WTC11 (cell line): ENCODE measurements around the gene SLC10A1. TPM values are rescaled to one million over a fixed set of nuclear protein-coding genes. Genes with fewer than 3 reads are reported as not detected.

Experiments
- ATAC-seq: fragments of 200-7000 bp; cut with Tn5 transposase; 2 replicates; pipeline ENCODE4 v1.10.0; 2021; ENCODE audit warnings: mild to moderate bottlenecking, moderate library complexity
- Bru-seq: library from RNA; stranded (reverse); fragments of 400-500 nt; gene quantifications from one replicate; lab custom pipeline; 2021; lab: Mats Ljungman, UMichigan
- CTCF ChIA-PET: fragments of 300-600 bp; sonication (Branson Sonifier 250); formaldehyde crosslinking; loops from one replicate; lab custom pipeline; 2021; ENCODE audit warnings: antibody characterized with exemption; lab: Charles Lee
- POLR2A ChIA-PET: fragments of 350-600 bp; sonication (Branson Sonifier 250); formaldehyde crosslinking; loops from one replicate; lab custom pipeline; 2021; ENCODE audit warnings: antibody characterized with exemption; lab: Charles Lee
- DNase-seq: peaks from one replicate; pipeline ENCODE4 v3.0.0; 2021; ENCODE audit warnings: low spot score
- H3K27ac Mint-ChIP-seq: 2 replicates; pipeline ENCODE4 v1.8.0; 2021; ENCODE audit warnings: mixed read lengths
- H3K27me3 Mint-ChIP-seq: 2 replicates; pipeline ENCODE4 v1.8.0; 2021; ENCODE audit warnings: low read depth, mild to moderate bottlenecking, moderate library complexity, mixed read lengths
- H3K36me3 Mint-ChIP-seq: 2 replicates; pipeline ENCODE4 v1.8.0; 2021; ENCODE audit warnings: mixed read lengths
- H3K4me1 Mint-ChIP-seq: 2 replicates; pipeline ENCODE4 v1.8.0; 2022; ENCODE audit warnings: mixed read lengths
- H3K4me3 Mint-ChIP-seq: 2 replicates; pipeline ENCODE4 v1.8.0; 2021; ENCODE audit warnings: mild to moderate bottlenecking, moderate library complexity, mixed read lengths
- H3K9me3 Mint-ChIP-seq: 2 replicates; pipeline ENCODE4 v1.8.0; 2021; ENCODE audit warnings: mixed read lengths
- CBFB ChIP-seq: sonication (generic); formaldehyde crosslinking; IDR thresholded peaks from 2 replicates; pipeline ENCODE4 v1.8.1; 2022; ENCODE audit warnings: mild to moderate bottlenecking, low read depth, missing genetic modification reagents
- JUN ChIP-seq: sonication (generic); formaldehyde crosslinking; IDR thresholded peaks from 2 replicates; pipeline ENCODE4 v1.8.0; 2023; ENCODE audit warnings: mild to moderate bottlenecking, missing genetic modification reagents
- MXD4 ChIP-seq: fragments of 250-450 bp; sonication (Bioruptor Pico); IDR thresholded peaks from 2 replicates; pipeline ENCODE4 v1.8.0; 2021; ENCODE audit warnings: mild to moderate bottlenecking, moderate library complexity, borderline replicate concordance
- SMAD4 ChIP-seq: sonication (generic); formaldehyde crosslinking; IDR thresholded peaks from 2 replicates; pipeline ENCODE4 v1.8.0; 2022; ENCODE audit warnings: mild to moderate bottlenecking, missing genetic modification reagents
- TEAD1 ChIP-seq: sonication (generic); formaldehyde crosslinking; IDR thresholded peaks from 2 replicates; pipeline ENCODE4 v1.8.0; 2022; ENCODE audit warnings: mild to moderate bottlenecking, missing genetic modification reagents
- TP53 ChIP-seq: sonication (generic); formaldehyde crosslinking; IDR thresholded peaks from 2 replicates; pipeline ENCODE4 v1.8.1; 2023; ENCODE audit warnings: mild to moderate bottlenecking, missing genetic modification reagents
- ZNF232 ChIP-seq: sonication (generic); formaldehyde crosslinking; IDR thresholded peaks from 2 replicates; pipeline ENCODE4 v1.8.0; 2022; ENCODE audit warnings: mild to moderate bottlenecking, missing genetic modification reagents
- ZNF396 ChIP-seq: fragments of 250-450 bp; sonication (Bioruptor Pico); IDR thresholded peaks from 2 replicates; pipeline ENCODE4 v1.8.0; 2021; ENCODE audit warnings: mild to moderate bottlenecking, moderate library complexity, borderline replicate concordance
- ZNF423 ChIP-seq: fragments of 250-450 bp; sonication (Bioruptor Pico); IDR thresholded peaks from 2 replicates; pipeline ENCODE4 v2.1.2; 2022; ENCODE audit warnings: mild to moderate bottlenecking, moderate library complexity
- ZNF425 ChIP-seq: fragments of 250-450 bp; sonication (Bioruptor Pico); conservative IDR thresholded peaks from 2 replicates; pipeline ENCODE4 v1.9.0; 2021; ENCODE audit warnings: mild to moderate bottlenecking
- ZNF532 ChIP-seq: fragments of 250-450 bp; sonication (Bioruptor Pico); IDR thresholded peaks from 2 replicates; pipeline ENCODE4 v1.9.0; 2021; ENCODE audit warnings: mild to moderate bottlenecking, borderline replicate concordance
- long read RNA-seq, 3 experiments: library from RNA in 1 of 3; library from capped mRNA in 1 of 3; library from polyadenylated mRNA in 1 of 3; unstranded in 2 of 3; stranded (forward) in 1 of 3; transcript quantifications; one replicate each; pipeline ENCODE4 v2.0.0, GENCODE V29; 2021
- total RNA-seq: library from RNA; stranded (reverse); gene quantifications from 3 replicates; pipeline ENCODE4 v1.2.3, GENCODE V29; 2021
- TF ChIP-seq, protein P1 (sequence below): sonication (generic); formaldehyde crosslinking; IDR thresholded peaks from 2 replicates; pipeline ENCODE4 v1.8.1; 2022; ENCODE audit warnings: low read depth, mild to moderate bottlenecking, moderate library complexity, missing genetic modification reagents, borderline replicate concordance
- TF ChIP-seq, protein P2 (sequence below): sonication (generic); formaldehyde crosslinking; IDR thresholded peaks from 2 replicates; pipeline ENCODE4 v1.8.0; 2022; ENCODE audit warnings: missing genetic modification reagents
- TF ChIP-seq, protein P3 (sequence below): sonication (generic); formaldehyde crosslinking; IDR thresholded peaks from 2 replicates; pipeline ENCODE4 v1.8.1; 2022; ENCODE audit warnings: mild to moderate bottlenecking, missing genetic modification reagents, moderate library complexity, borderline replicate concordance
- TF ChIP-seq, protein P4 (sequence below): sonication (generic); formaldehyde crosslinking; IDR thresholded peaks from 2 replicates; pipeline ENCODE4 v1.8.0; 2022; ENCODE audit warnings: mild to moderate bottlenecking, missing genetic modification reagents

The SLC10A1 gene
- total RNA-seq (0.09 TPM in 1 of 3 replicates, not detected in the others), Bru-seq, nascent RNA (percentile 6 among the genes with signal in this experiment)
- long read RNA-seq, experiment 1, partial matches to known transcripts = 0 of 1 reads
- long read RNA-seq, experiment 1, other reads (novel, unspliced or antisense) = 1 of 1 reads
- long read RNA-seq, experiment 2 = 0 reads
- long read RNA-seq, experiment 3 = 0 reads

- no peaks in the 10 kb centered on the region for H3K27me3 Mint-ChIP-seq
- ChIA-PET POLR2A (no interaction called here), CTCF (interaction anchor here (1.1 kb wide), 1 partner anchor 231 kb away, joined by 4 read pairs; no protein-coding TSS in a partner anchor)
- H3K4me1 Mint-ChIP-seq = peaks cover 27% of the 10 kb centered on the region
- peaks cover 4% of the 10 kb centered on the region; the same call in 1 of the 2 replicates for H3K36me3 Mint-ChIP-seq
- ATAC-seq (no peak), DNase-seq (no peak)
- H3K9me3 Mint-ChIP-seq = peaks cover 24% of the 10 kb centered on the region
- H3K27ac Mint-ChIP-seq = no peak within 1 kb of the TSS
- TF ChIP-seq ZNF232 (CRISPR knock-in tag) (no peak), TEAD1 (CRISPR knock-in tag) (no peak), ZNF425 (CRISPR knock-in tag) (no peak), TP53 (CRISPR knock-in tag) (no peak), ZNF532 (CRISPR knock-in tag) (no peak), JUN (CRISPR knock-in tag) (no peak), CBFB (CRISPR knock-in tag) (no peak), SMAD4 (no peak), ZNF423 (CRISPR knock-in tag) (no peak), MXD4 (CRISPR knock-in tag) (no peak), ZNF396 (CRISPR knock-in tag) (no peak)
- TF ChIP-seq, protein P1, sequence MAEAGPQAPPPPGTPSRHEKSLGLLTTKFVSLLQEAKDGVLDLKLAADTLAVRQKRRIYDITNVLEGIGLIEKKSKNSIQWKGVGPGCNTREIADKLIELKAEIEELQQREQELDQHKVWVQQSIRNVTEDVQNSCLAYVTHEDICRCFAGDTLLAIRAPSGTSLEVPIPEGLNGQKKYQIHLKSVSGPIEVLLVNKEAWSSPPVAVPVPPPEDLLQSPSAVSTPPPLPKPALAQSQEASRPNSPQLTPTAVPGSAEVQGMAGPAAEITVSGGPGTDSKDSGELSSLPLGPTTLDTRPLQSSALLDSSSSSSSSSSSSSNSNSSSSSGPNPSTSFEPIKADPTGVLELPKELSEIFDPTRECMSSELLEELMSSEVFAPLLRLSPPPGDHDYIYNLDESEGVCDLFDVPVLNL = no peak
- TF ChIP-seq, protein P2, sequence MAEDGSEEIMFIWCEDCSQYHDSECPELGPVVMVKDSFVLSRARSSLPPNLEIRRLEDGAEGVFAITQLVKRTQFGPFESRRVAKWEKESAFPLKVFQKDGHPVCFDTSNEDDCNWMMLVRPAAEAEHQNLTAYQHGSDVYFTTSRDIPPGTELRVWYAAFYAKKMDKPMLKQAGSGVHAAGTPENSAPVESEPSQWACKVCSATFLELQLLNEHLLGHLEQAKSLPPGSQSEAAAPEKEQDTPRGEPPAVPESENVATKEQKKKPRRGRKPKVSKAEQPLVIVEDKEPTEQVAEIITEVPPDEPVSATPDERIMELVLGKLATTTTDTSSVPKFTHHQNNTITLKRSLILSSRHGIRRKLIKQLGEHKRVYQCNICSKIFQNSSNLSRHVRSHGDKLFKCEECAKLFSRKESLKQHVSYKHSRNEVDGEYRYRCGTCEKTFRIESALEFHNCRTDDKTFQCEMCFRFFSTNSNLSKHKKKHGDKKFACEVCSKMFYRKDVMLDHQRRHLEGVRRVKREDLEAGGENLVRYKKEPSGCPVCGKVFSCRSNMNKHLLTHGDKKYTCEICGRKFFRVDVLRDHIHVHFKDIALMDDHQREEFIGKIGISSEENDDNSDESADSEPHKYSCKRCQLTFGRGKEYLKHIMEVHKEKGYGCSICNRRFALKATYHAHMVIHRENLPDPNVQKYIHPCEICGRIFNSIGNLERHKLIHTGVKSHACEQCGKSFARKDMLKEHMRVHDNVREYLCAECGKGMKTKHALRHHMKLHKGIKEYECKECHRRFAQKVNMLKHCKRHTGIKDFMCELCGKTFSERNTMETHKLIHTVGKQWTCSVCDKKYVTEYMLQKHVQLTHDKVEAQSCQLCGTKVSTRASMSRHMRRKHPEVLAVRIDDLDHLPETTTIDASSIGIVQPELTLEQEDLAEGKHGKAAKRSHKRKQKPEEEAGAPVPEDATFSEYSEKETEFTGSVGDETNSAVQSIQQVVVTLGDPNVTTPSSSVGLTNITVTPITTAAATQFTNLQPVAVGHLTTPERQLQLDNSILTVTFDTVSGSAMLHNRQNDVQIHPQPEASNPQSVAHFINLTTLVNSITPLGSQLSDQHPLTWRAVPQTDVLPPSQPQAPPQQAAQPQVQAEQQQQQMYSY (CRISPR knock-in tag) = no peak
- TF ChIP-seq, protein P3, sequence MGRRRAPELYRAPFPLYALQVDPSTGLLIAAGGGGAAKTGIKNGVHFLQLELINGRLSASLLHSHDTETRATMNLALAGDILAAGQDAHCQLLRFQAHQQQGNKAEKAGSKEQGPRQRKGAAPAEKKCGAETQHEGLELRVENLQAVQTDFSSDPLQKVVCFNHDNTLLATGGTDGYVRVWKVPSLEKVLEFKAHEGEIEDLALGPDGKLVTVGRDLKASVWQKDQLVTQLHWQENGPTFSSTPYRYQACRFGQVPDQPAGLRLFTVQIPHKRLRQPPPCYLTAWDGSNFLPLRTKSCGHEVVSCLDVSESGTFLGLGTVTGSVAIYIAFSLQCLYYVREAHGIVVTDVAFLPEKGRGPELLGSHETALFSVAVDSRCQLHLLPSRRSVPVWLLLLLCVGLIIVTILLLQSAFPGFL (CRISPR knock-in tag) = no peak
- TF ChIP-seq, protein P4, sequence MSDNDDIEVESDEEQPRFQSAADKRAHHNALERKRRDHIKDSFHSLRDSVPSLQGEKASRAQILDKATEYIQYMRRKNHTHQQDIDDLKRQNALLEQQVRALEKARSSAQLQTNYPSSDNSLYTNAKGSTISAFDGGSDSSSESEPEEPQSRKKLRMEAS (CRISPR knock-in tag) = no peak
- no peak within 1 kb of the TSS for H3K4me3 Mint-ChIP-seq
Measured at GRCh38 chr14:69796797-69797500, at the start of gene SLC10A1. Gene SLC10A1 (minus strand): TSS chr14:69797241. CDS start chr14:69797155, 86 bp downstream.
